Measurements from ENCODE around the gene LTN1. TPM values are rescaled to one million over a fixed set of nuclear protein-coding genes. Genes with fewer than 3 reads are reported as not detected.
A peak's percentile ranks its signal among the peaks of the same experiment; 100 is the strongest.
"Not testable (repeated sequence)": the region's sequence is repeated elsewhere in the genome, so short reads cannot be mapped to it uniquely, and the experiment has no call there.

The LTN1 gene
- total RNA-seq, 2 donors from 2014 or later, result 24.2 to 30.0 TPM

DNA sequence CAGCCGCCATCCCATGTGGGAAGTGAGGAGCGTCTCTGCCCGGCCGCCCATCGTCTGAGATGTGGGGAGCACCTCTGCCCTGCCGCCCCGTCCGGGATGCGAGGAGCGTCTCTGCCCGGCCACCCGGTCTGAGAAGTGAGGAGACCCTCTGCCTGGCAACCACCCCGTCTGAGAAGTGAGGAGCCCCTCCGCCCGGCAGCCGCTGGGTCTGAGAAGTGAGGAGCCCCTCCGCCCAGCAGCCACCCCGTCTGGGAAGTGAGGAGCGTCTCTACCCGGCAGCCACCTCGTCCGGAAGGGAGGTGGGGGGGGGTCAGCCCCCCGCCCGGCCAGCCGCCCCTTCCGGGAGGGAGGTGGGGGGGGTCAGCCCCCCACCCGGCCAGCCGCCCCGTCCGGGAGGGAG is 18.6 kb upstream of the LTN1 start:
- not testable (repeated sequence) for H3K4me1 Mint-ChIP-seq; H3K9me3 ChIP-seq (ENCODE audit: control insufficient read depth, low read length, poor library complexity, severe bottlenecking); DNase-seq; ATAC-seq; H3K27me3 Mint-ChIP-seq; H3K36me3 Mint-ChIP-seq (ENCODE audit: low read depth); H3K4me3 Mint-ChIP-seq; H3K27ac Mint-ChIP-seq

DNA sequence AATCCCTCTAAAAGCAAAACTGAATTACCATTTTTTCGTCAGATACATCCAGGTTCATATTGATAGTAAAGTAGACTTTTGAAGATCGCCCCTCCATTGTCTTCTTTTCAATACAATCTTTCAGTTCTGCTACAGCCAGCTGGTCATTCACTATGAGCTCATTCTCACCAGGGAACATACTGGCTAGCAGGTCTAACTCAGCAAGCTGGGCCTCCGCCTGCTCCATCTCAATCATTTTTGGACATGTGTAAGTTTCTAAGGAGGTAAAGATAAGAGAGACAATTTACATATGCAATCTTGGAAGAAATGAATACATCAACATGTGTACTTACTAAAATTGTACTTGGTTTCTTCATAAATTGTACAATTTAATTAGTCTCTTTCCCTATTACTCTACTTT is 15.7 kb upstream of the LTN1 start:
- Mint-ChIP-seq H3K36me3 (ENCODE audit: low read depth) (no peaks in the 10 kb centered on the region), H3K4me1 (no peaks in the 10 kb centered on the region), H3K4me3 (no peak overlapping the region), H3K27me3 (no peaks in the 10 kb centered on the region), H3K27ac (no peak overlapping the region)
- ATAC-seq (no peak), DNase-seq (no peak)
- H3K9me3 ChIP-seq (ENCODE audit: control insufficient read depth, low read length, poor library complexity, severe bottlenecking), result no peaks in the 10 kb centered on the region

DNA sequence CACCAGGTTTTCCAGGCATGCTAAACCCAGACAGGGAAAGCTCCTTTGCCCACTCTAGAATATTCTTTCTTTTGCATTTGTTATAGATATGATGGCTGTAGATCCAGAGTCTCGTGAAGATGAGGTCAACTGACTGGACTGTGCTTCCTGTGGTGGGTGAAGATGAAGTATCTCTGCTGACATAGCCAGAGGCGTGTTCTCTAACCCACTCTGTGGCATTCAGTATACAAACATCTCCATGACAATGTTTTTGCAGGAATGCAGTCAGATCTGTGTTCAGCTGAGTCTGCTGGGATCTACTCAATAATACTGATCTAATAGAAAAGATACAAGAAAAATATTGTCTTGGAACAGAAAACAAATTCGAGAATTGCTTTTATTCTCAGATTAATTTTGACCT is 15.1 kb upstream of the LTN1 start:
- no peak overlapping the region for H3K4me3 Mint-ChIP-seq
- H3K27me3 Mint-ChIP-seq, result no peaks in the 10 kb centered on the region
- H3K4me1 Mint-ChIP-seq, result peaks cover under 1% of the 10 kb centered on the region
- no peaks in the 10 kb centered on the region for H3K36me3 Mint-ChIP-seq (ENCODE audit: low read depth)
- DNase-seq (no peak), ATAC-seq (no peak)
- no peak overlapping the region for H3K27ac Mint-ChIP-seq
- no peaks in the 10 kb centered on the region for H3K9me3 ChIP-seq (ENCODE audit: control insufficient read depth, low read length, poor library complexity, severe bottlenecking)

DNA sequence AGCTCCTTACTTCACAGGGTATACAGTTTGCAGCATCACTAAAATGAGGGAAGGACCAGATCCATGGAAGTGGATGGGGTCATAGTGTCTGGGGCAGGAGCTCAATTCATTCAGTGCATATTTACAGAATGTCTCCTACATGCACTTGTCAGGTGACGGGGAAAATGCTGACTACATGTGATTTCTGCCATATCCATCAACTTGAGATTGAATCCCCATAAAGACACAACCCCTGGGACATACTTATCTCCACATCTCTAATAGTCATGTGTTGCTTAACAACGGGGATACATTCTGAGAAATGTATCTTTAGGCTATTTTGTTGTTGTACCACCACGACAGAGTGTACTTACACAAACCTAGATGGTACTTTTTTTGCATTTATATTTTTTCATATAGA is 14.5 kb upstream of the LTN1 start:
- DNase-seq (no peak), ATAC-seq (no peak)
- H3K27ac Mint-ChIP-seq, result peak overlapping the region; percentile 21
- no peaks in the 10 kb centered on the region for H3K9me3 ChIP-seq (ENCODE audit: control insufficient read depth, low read length, poor library complexity, severe bottlenecking)
- peaks cover 4% of the 10 kb centered on the region for H3K4me1 Mint-ChIP-seq
- H3K36me3 Mint-ChIP-seq (ENCODE audit: low read depth), result no peaks in the 10 kb centered on the region
- no peaks in the 10 kb centered on the region for H3K27me3 Mint-ChIP-seq
- no peak overlapping the region for H3K4me3 Mint-ChIP-seq

DNA sequence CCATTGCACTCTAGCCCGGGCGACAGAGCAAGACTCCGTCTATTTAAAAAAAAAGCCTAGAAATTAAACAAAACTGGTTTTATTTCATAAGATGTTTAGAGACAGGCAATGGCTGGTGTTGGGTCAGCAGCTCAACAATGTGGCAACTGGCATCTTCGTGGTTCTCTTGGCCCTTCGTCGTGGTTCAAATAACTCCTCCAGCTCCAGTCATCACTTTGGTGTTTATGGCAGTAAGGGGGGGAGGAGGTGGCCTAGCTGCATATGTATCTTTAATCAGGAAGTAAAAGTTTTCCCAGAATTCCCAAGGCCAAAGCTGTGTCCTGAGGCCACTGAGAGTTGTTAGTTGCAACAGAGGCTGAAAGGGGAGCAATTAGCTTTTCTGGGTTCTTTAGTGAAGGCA is 13.0 kb upstream of the LTN1 start:
- Mint-ChIP-seq H3K36me3 (ENCODE audit: low read depth) (no peaks in the 10 kb centered on the region), H3K4me1 (peaks cover 4% of the 10 kb centered on the region), H3K27ac (no peak overlapping the region), H3K27me3 (no peaks in the 10 kb centered on the region), H3K4me3 (no peak overlapping the region)
- no peaks in the 10 kb centered on the region for H3K9me3 ChIP-seq (ENCODE audit: control insufficient read depth, low read length, poor library complexity, severe bottlenecking)
- no peak for ATAC-seq
- no peak for DNase-seq

DNA sequence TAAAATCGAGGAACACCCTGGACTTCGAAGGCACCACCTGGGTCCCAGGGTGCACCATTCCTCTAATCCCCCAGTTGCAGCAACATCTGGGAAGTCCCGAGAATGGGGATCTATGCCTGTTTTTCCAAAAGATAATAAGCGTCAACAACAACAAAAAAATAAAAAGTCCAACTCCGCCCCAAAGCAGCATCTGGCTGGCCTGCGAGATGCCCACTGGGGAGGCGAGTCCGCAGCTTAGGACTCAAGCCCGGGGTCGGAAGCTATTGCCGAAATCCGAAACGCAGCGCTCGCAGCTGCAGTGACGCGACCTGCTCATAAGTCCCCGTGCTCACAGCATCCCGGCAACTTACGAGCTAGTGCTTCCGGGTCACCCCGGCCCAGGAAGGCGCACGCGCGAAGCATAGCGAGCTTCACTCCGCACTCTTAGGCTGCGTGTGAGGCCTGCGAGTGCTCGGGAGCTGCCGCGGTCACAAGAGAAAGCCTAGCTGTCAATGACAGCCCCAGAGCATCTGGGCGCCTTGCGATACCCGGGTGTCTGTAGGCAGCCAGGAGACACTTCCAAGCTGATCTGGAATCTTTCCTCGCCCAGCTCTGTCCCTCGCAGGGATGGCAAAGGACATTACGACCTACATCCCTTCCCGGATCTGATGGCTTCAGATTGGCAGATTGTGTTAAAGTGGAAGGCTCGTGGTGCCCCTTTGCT is 9.9 kb upstream of the LTN1 start:
- peaks cover 13% of the 10 kb centered on the region for H3K4me1 Mint-ChIP-seq
- H3K27me3 Mint-ChIP-seq, result no peaks in the 10 kb centered on the region
- ATAC-seq (peak; percentile 100), DNase-seq (peak; percentile 90 to 93 (median 90))
- H3K4me3 Mint-ChIP-seq, result peak overlapping the region; percentile 89
- H3K27ac Mint-ChIP-seq, result peak overlapping the region; percentile 96
- H3K9me3 ChIP-seq (ENCODE audit: control insufficient read depth, low read length, poor library complexity, severe bottlenecking), result no peaks in the 10 kb centered on the region
- peaks cover 5% of the 10 kb centered on the region for H3K36me3 Mint-ChIP-seq (ENCODE audit: low read depth)

DNA sequence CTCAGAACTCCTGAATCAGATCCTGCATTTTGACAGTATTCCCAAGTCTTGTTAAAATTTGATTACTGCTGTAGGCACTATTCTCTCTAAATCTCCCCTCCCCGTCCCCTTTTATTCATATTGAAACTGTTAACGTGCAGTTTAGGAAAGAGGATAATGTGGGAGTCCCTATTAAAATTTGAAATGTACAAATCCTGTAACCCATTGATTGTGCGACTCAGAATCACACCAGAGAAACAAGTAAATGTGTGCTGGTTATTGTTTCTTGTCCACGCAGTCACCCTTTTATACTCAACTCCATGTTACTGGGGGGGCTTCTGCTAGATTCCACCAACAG is 584 bp upstream of the LTN1 start:
- H3K4me3 Mint-ChIP-seq, result peak overlapping the region; percentile 99
- H3K36me3 Mint-ChIP-seq (ENCODE audit: low read depth), result peaks cover 9% of the 10 kb centered on the region
- peaks cover 23% of the 10 kb centered on the region for H3K4me1 Mint-ChIP-seq
- no peaks in the 10 kb centered on the region for H3K9me3 ChIP-seq (ENCODE audit: control insufficient read depth, low read length, poor library complexity, severe bottlenecking)
- no peaks in the 10 kb centered on the region for H3K27me3 Mint-ChIP-seq
- H3K27ac Mint-ChIP-seq, result peak overlapping the region; percentile 98
- DNase-seq (no peak), ATAC-seq (no peak)

DNA sequence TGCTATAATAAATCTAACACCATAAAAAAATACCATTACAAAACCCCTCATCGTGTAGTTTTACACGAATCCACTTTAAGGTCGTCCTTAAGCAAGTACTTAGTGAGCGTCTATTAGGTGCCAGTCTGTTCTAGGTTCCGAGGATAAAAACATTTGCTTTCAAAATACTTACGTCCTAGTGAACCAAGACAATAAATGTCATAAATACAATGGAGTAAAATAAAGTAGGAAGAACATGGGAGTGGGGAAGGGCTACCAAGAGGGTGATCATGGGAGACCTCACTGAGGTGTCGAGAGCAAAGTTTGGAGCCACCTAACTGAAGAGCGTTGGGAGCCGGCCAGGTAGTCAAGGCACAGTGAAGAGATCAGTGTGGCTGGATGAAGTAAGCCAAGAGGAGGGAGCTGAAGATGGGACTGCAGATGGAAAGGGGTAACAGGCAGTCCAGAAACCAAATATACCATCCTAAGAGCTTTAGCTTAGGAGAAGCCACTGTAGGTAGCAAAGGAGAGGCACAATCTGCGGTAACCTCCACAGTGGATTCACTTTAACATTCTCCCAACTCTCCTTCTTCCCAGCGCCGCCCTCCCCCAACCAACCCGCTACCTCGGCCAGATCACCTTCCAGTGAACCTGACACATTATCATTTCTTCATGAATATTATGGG is 684 bp downstream of the LTN1 start:
- no peaks in the 10 kb centered on the region for H3K9me3 ChIP-seq (ENCODE audit: control insufficient read depth, low read length, poor library complexity, severe bottlenecking)
- peak overlapping the region; percentile 98 for H3K27ac Mint-ChIP-seq
- H3K27me3 Mint-ChIP-seq, result no peaks in the 10 kb centered on the region
- H3K4me1 Mint-ChIP-seq, result peaks cover 24% of the 10 kb centered on the region
- peaks cover 9% of the 10 kb centered on the region for H3K36me3 Mint-ChIP-seq (ENCODE audit: low read depth)
- DNase-seq, result no peak
- no peak for ATAC-seq
- peak overlapping the region; percentile 99 for H3K4me3 Mint-ChIP-seq

DNA sequence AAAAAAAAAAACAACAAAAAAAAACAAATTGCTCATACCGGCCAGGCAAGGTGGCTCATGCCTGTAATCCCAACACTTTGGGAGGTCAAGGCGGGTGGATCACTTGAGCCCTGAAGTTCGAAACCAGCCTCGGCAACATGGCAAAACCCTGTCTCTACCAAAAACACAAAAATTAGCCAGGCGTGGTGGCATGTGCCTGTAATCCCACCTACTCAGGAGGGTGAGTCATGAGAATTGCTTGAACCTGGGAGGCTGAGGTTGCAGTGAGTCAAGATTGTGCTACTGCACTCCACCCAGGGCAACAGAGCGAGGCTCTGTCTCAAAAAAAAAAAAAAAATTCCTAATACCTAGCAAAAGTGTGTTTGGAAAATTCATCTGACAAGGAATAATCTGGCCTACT is 4.5 kb downstream of the LTN1 start:
- H3K27me3 Mint-ChIP-seq; DNase-seq; ATAC-seq; H3K4me3 Mint-ChIP-seq; H3K9me3 ChIP-seq (ENCODE audit: control insufficient read depth, low read length, poor library complexity, severe bottlenecking): not testable (repeated sequence)
- peaks cover 27% of the 10 kb centered on the region for H3K4me1 Mint-ChIP-seq
- H3K27ac Mint-ChIP-seq, result peak overlapping the region; percentile 39
- peaks cover 16% of the 10 kb centered on the region for H3K36me3 Mint-ChIP-seq (ENCODE audit: low read depth)

DNA sequence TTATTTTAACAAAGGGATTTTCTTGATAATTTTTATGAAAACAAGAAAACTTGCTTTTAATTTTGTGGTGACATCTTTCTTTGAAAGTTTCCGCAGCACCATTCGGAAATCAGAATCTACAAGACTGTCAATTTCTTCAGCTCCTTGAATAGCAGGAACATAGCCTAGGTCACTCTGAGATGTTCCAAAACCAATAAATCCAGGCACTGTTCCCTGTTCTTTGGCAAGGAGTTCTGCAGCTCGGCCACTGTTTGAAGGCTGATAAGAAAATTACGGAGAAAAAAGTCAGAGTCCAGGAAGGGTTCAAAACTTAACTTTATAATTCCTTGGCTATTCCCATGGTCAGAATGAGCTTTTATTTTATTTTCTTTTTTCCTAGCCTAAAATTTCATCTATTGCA is 6.0 kb downstream of the LTN1 start:
- Mint-ChIP-seq H3K36me3 (ENCODE audit: low read depth) (peaks cover 9% of the 10 kb centered on the region), H3K4me1 (peaks cover 15% of the 10 kb centered on the region), H3K27ac (no peak overlapping the region), H3K27me3 (no peaks in the 10 kb centered on the region), H3K4me3 (no peak overlapping the region)
- no peak for DNase-seq
- no peak for ATAC-seq
- H3K9me3 ChIP-seq (ENCODE audit: control insufficient read depth, low read length, poor library complexity, severe bottlenecking), result no peaks in the 10 kb centered on the region

DNA sequence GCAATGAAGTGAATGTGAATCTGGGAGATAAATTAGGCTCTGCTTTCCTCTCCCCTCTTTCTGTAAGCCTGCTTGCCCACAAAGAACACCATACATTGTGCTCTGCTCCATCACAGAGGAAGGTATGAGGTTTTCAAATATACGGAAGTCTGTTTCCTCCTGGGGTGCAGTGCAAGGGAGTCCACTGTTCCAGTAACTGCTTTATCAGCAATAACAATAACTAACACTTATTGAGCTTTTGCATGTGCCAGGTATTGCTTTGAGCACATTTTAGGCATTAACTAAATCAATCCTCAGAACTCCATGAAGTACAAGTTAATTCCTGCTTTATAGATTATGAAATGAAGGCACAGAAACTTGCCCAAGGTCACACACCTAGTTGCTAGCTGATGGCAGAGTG is 10.0 kb downstream of the LTN1 start:
- no peak for DNase-seq
- no peaks in the 10 kb centered on the region for H3K9me3 ChIP-seq (ENCODE audit: control insufficient read depth, low read length, poor library complexity, severe bottlenecking)
- no peak overlapping the region for H3K4me3 Mint-ChIP-seq
- H3K4me1 Mint-ChIP-seq, result peaks cover 10% of the 10 kb centered on the region
- H3K27ac Mint-ChIP-seq, result peak overlapping the region; percentile 8
- no peak for ATAC-seq
- no peaks in the 10 kb centered on the region for H3K27me3 Mint-ChIP-seq
- H3K36me3 Mint-ChIP-seq (ENCODE audit: low read depth), result peaks cover 13% of the 10 kb centered on the region

DNA sequence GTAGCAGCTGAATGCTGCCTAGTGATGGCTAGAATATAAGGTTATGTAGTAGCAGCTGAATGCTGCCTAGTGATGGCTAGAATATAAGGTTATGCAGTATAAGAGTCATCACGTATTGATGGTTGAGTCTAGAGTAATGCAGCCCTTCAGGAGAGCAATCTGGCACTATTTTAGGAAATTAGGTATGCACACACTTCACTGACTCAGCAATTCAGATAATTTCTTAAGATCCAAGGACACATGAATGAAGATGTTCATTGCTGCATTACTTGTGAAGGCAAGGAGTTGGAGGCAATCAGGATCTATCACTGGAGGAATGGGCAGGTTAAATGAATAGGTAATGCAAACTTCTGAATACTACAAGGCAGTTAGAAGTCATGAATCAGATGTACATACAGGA is 13.6 kb downstream of the LTN1 start:
- H3K36me3 Mint-ChIP-seq (ENCODE audit: low read depth), result peaks cover 14% of the 10 kb centered on the region
- no peak for DNase-seq
- H3K4me3 Mint-ChIP-seq, result no peak overlapping the region
- peaks cover 18% of the 10 kb centered on the region for H3K4me1 Mint-ChIP-seq
- no peak overlapping the region for H3K27ac Mint-ChIP-seq
- no peaks in the 10 kb centered on the region for H3K9me3 ChIP-seq (ENCODE audit: control insufficient read depth, low read length, poor library complexity, severe bottlenecking)
- no peak for ATAC-seq
- H3K27me3 Mint-ChIP-seq, result no peaks in the 10 kb centered on the region

DNA sequence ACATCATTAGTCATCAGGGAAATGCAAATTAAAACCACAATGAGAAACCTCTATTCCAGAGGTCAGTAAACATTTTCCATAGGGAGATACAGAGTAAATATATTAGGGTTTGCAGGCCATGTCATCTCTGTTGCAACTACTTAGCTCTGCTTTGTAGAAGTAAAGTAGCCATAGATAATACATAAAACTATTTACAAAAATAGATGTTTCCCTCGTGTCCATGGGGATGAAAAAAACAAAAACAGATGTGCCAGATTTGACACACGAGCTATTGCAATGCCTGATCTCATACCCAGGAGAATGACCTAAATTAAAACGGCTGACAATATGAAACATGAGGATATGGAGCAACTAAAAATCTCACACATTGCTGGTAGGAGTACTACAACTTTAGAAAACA is 17.3 kb downstream of the LTN1 start:
- H3K27ac Mint-ChIP-seq, result peak overlapping the region; percentile 63
- no peaks in the 10 kb centered on the region for H3K27me3 Mint-ChIP-seq
- ATAC-seq, result no peak
- H3K36me3 Mint-ChIP-seq (ENCODE audit: low read depth), result peaks cover 15% of the 10 kb centered on the region
- DNase-seq, result no peak
- no peak overlapping the region for H3K4me3 Mint-ChIP-seq
- H3K9me3 ChIP-seq (ENCODE audit: control insufficient read depth, low read length, poor library complexity, severe bottlenecking), result no peaks in the 10 kb centered on the region
- peaks cover 14% of the 10 kb centered on the region for H3K4me1 Mint-ChIP-seq

All from T-helper 17 cell (primary cell).